Chondrocyte (in vitro differentiated cells): Measurements from ENCODE around the gene SLC35F2. TPM values are rescaled to one million over a fixed set of nuclear protein-coding genes. Genes with fewer than 3 reads are reported as not detected.

Experiments
- DNase-seq: peaks from one replicate; pipeline ENCODE4 v3.0.0; 2021; ENCODE audit warnings: mixed read lengths, low spot score
- H3K27ac Mint-ChIP-seq: one replicate; pipeline ENCODE4 v1.8.0; 2021; ENCODE audit warnings: mild to moderate bottlenecking, moderate library complexity, mixed read lengths; ENCODE audit not compliant: unreplicated experiment
- H3K27me3 Mint-ChIP-seq: 2 replicates; pipeline ENCODE4 v1.8.0; 2021; ENCODE audit warnings: low read depth, mixed read lengths
- H3K36me3 Mint-ChIP-seq: 2 replicates; pipeline ENCODE4 v1.8.0; 2021; ENCODE audit warnings: low read depth, mixed read lengths
- H3K4me1 Mint-ChIP-seq: 2 replicates; pipeline ENCODE4 v1.8.0; 2021; ENCODE audit warnings: low read depth, mild to moderate bottlenecking, mixed read lengths
- H3K4me3 Mint-ChIP-seq: one replicate; pipeline ENCODE4 v1.8.0; 2021; ENCODE audit warnings: mild to moderate bottlenecking, moderate library complexity, mixed read lengths; ENCODE audit not compliant: unreplicated experiment
- H3K9me3 Mint-ChIP-seq: 2 replicates; pipeline ENCODE4 v1.8.0; 2021; ENCODE audit warnings: low read depth, mixed read lengths
- total RNA-seq: library from RNA; stranded (reverse); gene quantifications from 3 replicates; pipeline ENCODE4 v1.2.1, GENCODE V29; 2021
- TF ChIP-seq, protein P1 (sequence below): fragments of 200-600 bp; sonication (generic); IDR thresholded peaks from 2 replicates; pipeline ENCODE4 v1.5.0; 2021; ENCODE audit warnings: antibody characterized with exemption, mild to moderate bottlenecking, moderate library complexity

The SLC35F2 gene
- total RNA-seq, 1 donor from 2014 or later, result 5.6 TPM

DNA sequence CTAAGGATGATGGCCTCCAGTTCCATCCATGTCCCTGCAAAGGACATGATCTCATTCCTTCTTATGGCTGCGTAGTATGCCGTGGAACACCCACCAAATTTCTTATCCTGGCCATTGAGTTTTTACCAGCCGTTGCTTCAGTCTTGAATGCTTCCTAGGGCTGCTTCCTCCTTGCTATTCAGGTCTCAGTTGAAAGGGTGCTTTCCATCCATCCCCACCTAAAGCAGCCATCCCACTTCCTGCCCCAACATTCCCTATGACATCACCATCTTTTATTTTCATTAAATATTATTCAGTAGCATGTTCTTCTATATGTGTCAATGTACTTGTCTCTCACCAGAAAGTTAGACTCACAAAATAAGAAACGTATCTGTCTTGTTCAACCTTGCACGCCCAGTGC is 106.1 kb downstream of the SLC35F2 start:
- no peak overlapping the region for H3K4me3 Mint-ChIP-seq
- DNase-seq, result no peak
- H3K36me3 Mint-ChIP-seq, result no peaks in the 10 kb centered on the region

DNA sequence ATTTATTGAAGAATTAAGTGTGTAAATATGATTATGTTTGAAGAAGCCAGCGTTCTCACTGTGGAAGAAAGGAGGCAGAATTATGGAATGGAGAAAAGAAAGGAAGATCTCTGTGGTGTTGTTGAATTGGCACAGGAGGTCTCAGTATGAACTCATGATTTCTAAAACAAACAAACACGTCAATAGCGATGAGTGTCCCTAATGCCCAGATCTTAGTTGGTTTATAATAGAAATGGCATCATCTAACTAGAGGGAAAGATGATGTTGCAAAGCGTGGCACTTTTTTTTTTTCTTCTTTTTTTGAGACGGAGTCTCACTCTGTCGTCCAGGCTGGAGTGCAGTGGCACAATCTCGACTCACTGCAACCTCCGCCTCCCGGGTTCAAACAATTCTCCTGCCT is 107.5 kb downstream of the SLC35F2 start:
- TF ChIP-seq, protein P1, sequence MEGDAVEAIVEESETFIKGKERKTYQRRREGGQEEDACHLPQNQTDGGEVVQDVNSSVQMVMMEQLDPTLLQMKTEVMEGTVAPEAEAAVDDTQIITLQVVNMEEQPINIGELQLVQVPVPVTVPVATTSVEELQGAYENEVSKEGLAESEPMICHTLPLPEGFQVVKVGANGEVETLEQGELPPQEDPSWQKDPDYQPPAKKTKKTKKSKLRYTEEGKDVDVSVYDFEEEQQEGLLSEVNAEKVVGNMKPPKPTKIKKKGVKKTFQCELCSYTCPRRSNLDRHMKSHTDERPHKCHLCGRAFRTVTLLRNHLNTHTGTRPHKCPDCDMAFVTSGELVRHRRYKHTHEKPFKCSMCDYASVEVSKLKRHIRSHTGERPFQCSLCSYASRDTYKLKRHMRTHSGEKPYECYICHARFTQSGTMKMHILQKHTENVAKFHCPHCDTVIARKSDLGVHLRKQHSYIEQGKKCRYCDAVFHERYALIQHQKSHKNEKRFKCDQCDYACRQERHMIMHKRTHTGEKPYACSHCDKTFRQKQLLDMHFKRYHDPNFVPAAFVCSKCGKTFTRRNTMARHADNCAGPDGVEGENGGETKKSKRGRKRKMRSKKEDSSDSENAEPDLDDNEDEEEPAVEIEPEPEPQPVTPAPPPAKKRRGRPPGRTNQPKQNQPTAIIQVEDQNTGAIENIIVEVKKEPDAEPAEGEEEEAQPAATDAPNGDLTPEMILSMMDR, result no peak
- H3K27me3 Mint-ChIP-seq, result peaks cover 8% of the 10 kb centered on the region
- H3K4me3 Mint-ChIP-seq, result no peak overlapping the region
- no peak for DNase-seq
- no peaks in the 10 kb centered on the region for H3K36me3 Mint-ChIP-seq
- H3K4me1 Mint-ChIP-seq, result no peaks in the 10 kb centered on the region
- no peaks in the 10 kb centered on the region for H3K9me3 Mint-ChIP-seq
- no peak overlapping the region for H3K27ac Mint-ChIP-seq

More for the DNA sequence above, 106.1 kb downstream of the SLC35F2 start:
- H3K9me3 Mint-ChIP-seq, result no peaks in the 10 kb centered on the region
- H3K4me1 Mint-ChIP-seq, result no peaks in the 10 kb centered on the region
- TF ChIP-seq, protein P1, result no peak
- H3K27ac Mint-ChIP-seq, result no peak overlapping the region
- H3K27me3 Mint-ChIP-seq, result peaks cover 7% of the 10 kb centered on the region

DNA sequence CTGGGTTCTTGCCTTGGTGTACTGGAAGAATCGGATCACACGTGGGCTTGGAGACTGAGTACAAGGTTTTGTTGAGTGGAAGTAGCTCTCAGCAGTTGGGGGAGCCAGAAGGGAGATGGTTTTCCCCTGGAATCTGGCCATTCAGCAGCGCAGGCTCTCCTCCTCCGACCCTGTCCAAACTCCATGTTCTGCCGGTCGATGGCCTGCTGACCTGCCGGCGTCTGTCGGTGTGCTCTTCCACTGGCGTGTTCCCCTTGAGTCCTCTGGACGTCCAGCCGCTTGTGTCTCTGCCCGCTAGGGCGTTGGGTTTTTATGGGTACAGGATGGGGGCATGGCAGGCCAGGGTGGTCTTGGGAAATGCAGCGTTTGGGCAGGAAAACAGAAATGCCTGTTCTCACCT is 108.3 kb downstream of the SLC35F2 start:
- TF ChIP-seq, protein P1, result no peak
- DNase-seq, result no peak
- H3K27ac Mint-ChIP-seq, result no peak overlapping the region
- H3K4me1 Mint-ChIP-seq, result no peaks in the 10 kb centered on the region
- H3K27me3 Mint-ChIP-seq, result peaks cover 8% of the 10 kb centered on the region
- no peaks in the 10 kb centered on the region for H3K36me3 Mint-ChIP-seq
- no peak overlapping the region for H3K4me3 Mint-ChIP-seq
- H3K9me3 Mint-ChIP-seq, result no peaks in the 10 kb centered on the region

DNA sequence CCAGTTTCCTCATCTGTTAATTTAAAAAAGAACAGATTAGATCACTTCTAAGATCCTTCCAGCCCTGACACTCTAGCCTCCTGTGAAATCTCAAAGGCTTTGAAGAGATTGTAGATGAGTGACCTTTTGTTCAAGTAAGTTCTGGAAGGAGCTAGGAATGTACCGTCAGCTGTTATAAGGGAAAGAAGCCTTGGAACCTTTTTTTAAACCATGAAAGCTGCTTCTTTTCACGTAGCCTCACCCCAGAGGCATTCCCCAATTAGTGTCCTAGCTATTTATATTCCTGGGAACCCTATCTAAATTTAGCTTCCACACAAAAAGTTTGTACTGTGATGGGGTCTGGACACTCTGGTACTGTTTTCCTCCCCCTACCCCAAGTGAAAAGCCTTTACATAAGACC is 111.0 kb downstream of the SLC35F2 start:
- Mint-ChIP-seq H3K9me3 (no peaks in the 10 kb centered on the region), H3K4me1 (no peaks in the 10 kb centered on the region), H3K27me3 (peaks cover 8% of the 10 kb centered on the region), H3K27ac (no peak overlapping the region), H3K36me3 (no peaks in the 10 kb centered on the region), H3K4me3 (no peak overlapping the region)
- TF ChIP-seq, protein P1, result no peak
- no peak for DNase-seq

DNA sequence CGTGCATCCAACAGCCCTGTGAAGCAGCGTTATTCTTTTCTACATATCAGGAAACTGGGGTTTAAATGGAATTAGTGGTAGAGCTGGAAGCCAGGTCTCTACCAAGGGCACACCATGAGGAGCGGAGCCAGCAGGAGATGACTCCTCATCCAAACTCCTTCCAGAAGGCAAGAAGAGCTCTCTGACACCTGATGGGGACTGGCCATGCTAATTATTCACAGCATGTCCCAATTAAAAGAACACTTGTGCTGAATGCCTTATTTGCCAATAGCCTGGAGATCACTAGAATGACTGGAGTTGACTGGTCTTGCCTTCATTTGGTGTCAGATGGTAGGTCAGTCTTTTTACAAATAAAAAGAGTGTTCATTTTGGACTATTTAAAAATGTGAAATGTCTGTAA is 113.9 kb downstream of the SLC35F2 start:
- TF ChIP-seq, protein P1, result no peak
- no peak for DNase-seq
- Mint-ChIP-seq H3K36me3 (no peaks in the 10 kb centered on the region), H3K4me1 (no peaks in the 10 kb centered on the region), H3K9me3 (peaks cover 8% of the 10 kb centered on the region), H3K27me3 (peaks cover 5% of the 10 kb centered on the region), H3K4me3 (no peak overlapping the region), H3K27ac (no peak overlapping the region)
